H1 (cell line): ENCODE results near the gene OPCML. TPM values are rescaled to one million over a fixed set of nuclear protein-coding genes. Genes with fewer than 3 reads are reported as not detected.

Source experiments
- ATF3 ChIP-seq: IDR thresholded peaks from 2 replicates; pipeline ENCODE4 v1.6.1; 2011; ENCODE audit warnings: low read depth, mild to moderate bottlenecking, low read length; ENCODE audit not compliant: insufficient read depth
- CHD2 ChIP-seq: IDR thresholded peaks from 2 replicates; pipeline ENCODE4 v1.6.1; 2012; ENCODE audit warnings: low read length, improper control_type of control experiment
- CREB1 ChIP-seq: IDR thresholded peaks from 2 replicates; pipeline ENCODE4 v1.6.1; 2012; ENCODE audit warnings: inconsistent platforms
- EGR1 ChIP-seq: IDR thresholded peaks from 2 replicates; pipeline ENCODE4 v1.6.1; 2011; ENCODE audit warnings: low read depth, low read length, borderline replicate concordance
- KDM5A ChIP-seq: fragments of 200-600 bp; IDR thresholded peaks from 2 replicates; pipeline ENCODE4 v1.7.1; 2012; ENCODE audit warnings: mild to moderate bottlenecking, low read length, inconsistent platforms, mixed read lengths
- NANOG ChIP-seq: IDR thresholded peaks from 2 replicates; pipeline ENCODE4 v1.6.1; 2011; ENCODE audit warnings: low read length, low read depth, mild to moderate bottlenecking, inconsistent platforms; ENCODE audit not compliant: insufficient read depth, poor library complexity, severe bottlenecking
- POLR2A ChIP-seq, 2 experiments: IDR thresholded peaks; 1 replicate in 1 of 2; 2 replicates in 1 of 2; pipeline ENCODE4 v1.6.1; 2011; ENCODE audit warnings: low read depth in 2 of 2, low read length in 2 of 2, mild to moderate bottlenecking in 2 of 2; ENCODE audit errors: control extremely low read depth in 1 of 2
- SIN3A ChIP-seq, 2 experiments: IDR thresholded peaks in 1 of 2; conservative IDR thresholded peaks in 1 of 2; 2 replicates each; pipeline ENCODE4 v1.6.1; 2011 to 2012; ENCODE audit warnings: low read length in 2 of 2, improper control_type of control experiment in 1 of 2, low read depth in 1 of 2, mild to moderate bottlenecking in 1 of 2
- SP4 ChIP-seq: IDR thresholded peaks from 2 replicates; pipeline ENCODE4 v1.6.1; 2012; ENCODE audit warnings: low read length, inconsistent platforms
- SRF ChIP-seq: IDR thresholded peaks from 2 replicates; pipeline ENCODE4 v1.6.1; 2011; ENCODE audit warnings: mild to moderate bottlenecking, low read depth, low read length, moderate library complexity
- TAF7 ChIP-seq: optimal IDR thresholded peaks from 2 replicates; pipeline ENCODE3; 2011; ENCODE audit warnings: low read depth, mild to moderate bottlenecking, inconsistent platforms, low read length, moderate library complexity, borderline replicate concordance
- ZNF274 ChIP-seq: IDR thresholded peaks from 2 replicates; pipeline ENCODE4 v1.7.0; 2012; ENCODE audit warnings: low read length, borderline replicate concordance; ENCODE audit errors: extremely low read depth
- polyA plus RNA-seq, 7 experiments: library from polyadenylated mRNA; depleted of rRNA in 3 of 7; stranded (reverse) in 5 of 7; unstranded in 2 of 7; fragments of >200 nt in 5 of 7; fragments of 200-250 nt in 2 of 7; gene quantifications; 1 replicate in 5 of 7; 2 replicates in 1 of 7; 4 replicates in 1 of 7; pipeline versions ENCODE4 v1.2.1 to v1.2.3, GENCODE V29; 2011 to 2013; ENCODE audit warnings: missing spikeins in 2 of 7, mixed read lengths in 2 of 7
- total RNA-seq: library from RNA; stranded (reverse); fragmentation: NEBNext Ultra II Directional; extraction: Animal tissue kit (Norgen Biotek cat#: 25700); gene quantifications from 2 replicates; pipeline ENCODE4 v1.2.1, GENCODE V29; 2021

OPCML gene
- total and polyA plus RNA-seq, 2 of the 8 experiments (the other 6 are each of a cell fraction or from before 2014, with no cell fraction given) = 2.3 to 3.1 TPM

- TF ChIP-seq EGR1 = no peak
- TF ChIP-seq CREB1 = 0 out of 2 replicates have a peak, but pooled peaks have one; percentile 14
- 0 out of 2 replicates have a peak, but pooled peaks have one; percentile 18 for TF ChIP-seq SRF
- no peak for TF ChIP-seq KDM5A
- TF ChIP-seq SP4 = no peak
- TF ChIP-seq POLR2A (IDR thresholded peaks at IDR 0.05; ENCODE audit: control extremely low read depth in 1 of 2, low read depth in 2 of 2, low read length in 2 of 2) = no peak
- TF ChIP-seq CHD2 = no peak
- TF ChIP-seq ATF3 = no peak
- peak; percentile 24 for TF ChIP-seq TAF7
- TF ChIP-seq NANOG = no peak
- TF ChIP-seq ZNF274 = no peak
- TF ChIP-seq SIN3A (conservative IDR thresholded peaks at IDR 0.05 in 1 of 2, IDR thresholded peaks at IDR 0.05 in 1 of 2; ENCODE audit: low read depth in 1 of 2, low read length in 2 of 2) = no peak
Observed at GRCh38 chr11:133529807-133530500, 2.3 kb downstream of the OPCML start (continued).
